Measurements from ENCODE around the gene RTN4.

Gene RTN4

GRCh38 chr2:55035716-55036115 lies 14.5 kb downstream of the RTN4 start:
- H3K4me1 Mint-ChIP-seq (ENCODE audit: low read depth): peaks cover 48% of the 10 kb centered on the region
- peaks cover 26% of the 10 kb centered on the region for H3K9me3 Mint-ChIP-seq
- no peak for DNase-seq (ENCODE audit: low spot score)
- H3K4me3 Mint-ChIP-seq: peak overlapping the region; percentile 10
- no peaks in the 10 kb centered on the region for H3K27me3 Mint-ChIP-seq (ENCODE audit: low read depth)
- peaks cover 38% of the 10 kb centered on the region for H3K36me3 Mint-ChIP-seq (ENCODE audit: low read depth)
- no peak overlapping the region for H3K27ac Mint-ChIP-seq

DNA sequence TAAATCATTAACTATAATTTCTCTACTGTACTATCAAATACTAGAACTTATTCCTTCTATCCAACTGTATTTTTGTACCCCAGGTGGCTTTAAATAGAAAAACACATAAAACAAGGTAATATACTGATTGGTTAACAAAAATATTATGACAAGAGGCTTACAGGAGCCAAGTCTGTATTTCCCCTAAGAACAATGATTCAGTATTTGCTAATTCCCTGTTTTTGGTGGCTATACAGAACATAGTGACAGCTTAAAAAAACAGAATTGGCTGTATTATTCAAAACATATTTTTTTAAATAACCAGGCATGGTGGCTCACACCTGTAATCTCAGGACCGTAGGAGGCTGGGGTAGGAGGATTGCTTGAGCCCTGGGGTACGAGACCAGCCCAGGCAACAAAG lies 16.3 kb downstream of the RTN4 start:
- Mint-ChIP-seq H3K36me3 (ENCODE audit: low read depth) (peaks cover 40% of the 10 kb centered on the region), H3K9me3 (peaks cover 27% of the 10 kb centered on the region), H3K4me3 (no peak overlapping the region), H3K27me3 (ENCODE audit: low read depth) (no peaks in the 10 kb centered on the region), H3K27ac (no peak overlapping the region), H3K4me1 (ENCODE audit: low read depth) (peaks cover 46% of the 10 kb centered on the region)
- DNase-seq (ENCODE audit: low spot score): no peak

GRCh38 chr2:55033076-55033742 lies 17.0 kb downstream of the RTN4 start:
- Mint-ChIP-seq H3K27ac (no peak overlapping the region), H3K36me3 (ENCODE audit: low read depth) (peaks cover 35% of the 10 kb centered on the region), H3K9me3 (peaks cover 22% of the 10 kb centered on the region), H3K4me3 (no peak overlapping the region), H3K27me3 (ENCODE audit: low read depth) (no peaks in the 10 kb centered on the region), H3K4me1 (ENCODE audit: low read depth) (peaks cover 44% of the 10 kb centered on the region)
- no peak for DNase-seq (ENCODE audit: low spot score)

- DNase-seq (ENCODE audit: low spot score): no peak
- Mint-ChIP-seq H3K27me3 (ENCODE audit: low read depth) (no peaks in the 10 kb centered on the region), H3K27ac (no peak overlapping the region), H3K4me3 (no peak overlapping the region), H3K4me1 (ENCODE audit: low read depth) (peaks cover 31% of the 10 kb centered on the region), H3K9me3 (peaks cover 11% of the 10 kb centered on the region), H3K36me3 (ENCODE audit: low read depth) (peaks cover 19% of the 10 kb centered on the region)
Observed at GRCh38 chr2:55031505-55031904, 18.7 kb downstream of the RTN4 start.

DNA sequence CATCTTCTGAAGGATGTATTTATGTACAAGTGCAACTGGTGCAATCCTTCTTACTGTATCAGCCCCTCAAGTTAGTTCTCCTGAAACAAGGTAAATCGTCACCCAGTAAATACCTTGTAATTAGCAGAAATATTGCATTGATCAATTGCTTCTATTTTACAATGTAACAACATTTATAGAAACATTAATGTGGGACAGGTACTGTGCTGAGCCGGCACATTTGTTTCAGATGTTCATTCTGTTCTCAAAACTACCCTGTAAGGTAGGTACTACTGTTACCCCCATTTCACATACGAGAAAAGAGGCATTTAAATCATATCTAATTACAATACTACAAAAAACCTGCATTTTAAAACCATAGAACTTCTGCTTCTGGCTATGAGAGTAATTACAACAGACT lies 19.5 kb downstream of the RTN4 start:
- DNase-seq (ENCODE audit: low spot score): no peak
- Mint-ChIP-seq H3K9me3 (peaks cover 7% of the 10 kb centered on the region), H3K4me3 (no peak overlapping the region), H3K4me1 (ENCODE audit: low read depth) (peaks cover 30% of the 10 kb centered on the region), H3K36me3 (ENCODE audit: low read depth) (peaks cover 17% of the 10 kb centered on the region), H3K27me3 (ENCODE audit: low read depth) (no peaks in the 10 kb centered on the region), H3K27ac (no peak overlapping the region)

- Mint-ChIP-seq H3K4me1 (ENCODE audit: low read depth) (peaks cover 26% of the 10 kb centered on the region), H3K9me3 (peaks cover 4% of the 10 kb centered on the region), H3K36me3 (ENCODE audit: low read depth) (peaks cover 13% of the 10 kb centered on the region), H3K4me3 (no peak overlapping the region), H3K27me3 (ENCODE audit: low read depth) (no peaks in the 10 kb centered on the region), H3K27ac (no peak overlapping the region)
- DNase-seq (ENCODE audit: low spot score): no peak
Observed at GRCh38 chr2:55029098-55029497, 21.2 kb downstream of the RTN4 start.

DNA sequence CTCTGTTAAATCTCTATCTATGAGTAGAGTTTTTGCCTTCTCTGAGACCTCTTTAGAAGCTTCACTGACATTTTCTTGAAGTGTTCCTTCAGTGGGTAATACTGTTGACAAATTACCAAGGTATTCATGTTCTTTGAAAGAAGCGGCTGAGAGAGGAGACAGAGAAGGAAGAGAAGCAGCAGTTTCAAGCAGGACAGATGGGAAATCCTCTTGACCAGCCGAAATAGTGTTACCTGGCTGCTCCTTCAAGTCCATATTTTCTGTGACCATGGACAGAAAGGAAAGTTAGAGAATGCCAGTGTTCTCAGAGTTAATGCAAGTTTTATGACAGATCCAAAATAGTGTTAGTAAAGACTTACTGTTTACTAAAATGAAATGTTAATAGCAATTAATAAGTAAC lies 23.0 kb downstream of the RTN4 start:
- no peak for DNase-seq (ENCODE audit: low spot score)
- H3K4me3 Mint-ChIP-seq: no peak overlapping the region
- no peak overlapping the region for H3K27ac Mint-ChIP-seq
- H3K36me3 Mint-ChIP-seq (ENCODE audit: low read depth): peaks cover 9% of the 10 kb centered on the region
- H3K9me3 Mint-ChIP-seq: peaks cover 4% of the 10 kb centered on the region
- peaks cover 14% of the 10 kb centered on the region for H3K4me1 Mint-ChIP-seq (ENCODE audit: low read depth)
- H3K27me3 Mint-ChIP-seq (ENCODE audit: low read depth): no peaks in the 10 kb centered on the region

DNA sequence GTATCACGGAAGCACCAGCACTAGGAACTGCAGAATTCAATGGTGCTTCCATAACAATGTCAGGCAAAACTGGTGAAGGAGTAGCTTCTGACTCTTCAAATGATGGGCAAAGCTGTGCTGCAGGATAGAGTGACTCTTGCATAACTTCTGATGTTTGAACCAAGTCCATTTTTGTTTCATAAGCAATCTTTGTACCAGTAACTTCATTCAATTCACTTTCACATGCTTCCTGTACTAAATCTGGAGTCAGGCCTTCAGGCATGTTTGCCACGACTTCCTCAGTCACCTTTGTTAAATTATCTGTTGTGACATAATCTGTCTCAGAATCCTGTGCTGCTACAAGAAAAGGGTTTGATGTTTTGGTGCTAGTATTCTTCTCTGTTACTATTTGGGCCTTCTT lies 24.0 kb downstream of the RTN4 start:
- DNase-seq (ENCODE audit: low spot score): no peak
- Mint-ChIP-seq H3K9me3 (peaks cover 4% of the 10 kb centered on the region), H3K27me3 (ENCODE audit: low read depth) (no peaks in the 10 kb centered on the region), H3K4me3 (no peak overlapping the region), H3K36me3 (ENCODE audit: low read depth) (peaks cover 9% of the 10 kb centered on the region), H3K27ac (no peak overlapping the region), H3K4me1 (ENCODE audit: low read depth) (peaks cover 12% of the 10 kb centered on the region)

DNA sequence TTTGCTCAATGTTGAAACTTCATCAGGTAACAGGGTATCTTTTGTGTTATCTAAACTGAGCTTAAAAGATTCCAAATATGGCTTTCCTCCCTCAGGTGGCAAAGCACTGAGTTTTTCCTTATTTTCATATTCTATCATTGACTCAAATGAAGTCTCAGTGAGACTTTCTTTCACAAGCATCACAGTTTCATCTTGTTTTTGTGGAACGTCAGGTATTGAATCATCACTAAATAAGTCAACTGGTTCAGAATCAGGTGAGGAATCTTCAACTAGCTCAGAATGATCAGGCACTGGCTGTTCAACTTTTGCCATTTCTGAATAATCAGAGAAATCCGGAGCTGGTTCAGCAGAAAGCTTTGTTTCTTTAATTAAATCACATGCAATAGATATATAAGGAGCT lies 24.6 kb downstream of the RTN4 start:
- peaks cover 9% of the 10 kb centered on the region for H3K36me3 Mint-ChIP-seq (ENCODE audit: low read depth)
- no peak overlapping the region for H3K4me3 Mint-ChIP-seq
- no peaks in the 10 kb centered on the region for H3K27me3 Mint-ChIP-seq (ENCODE audit: low read depth)
- no peak for DNase-seq (ENCODE audit: low spot score)
- no peak overlapping the region for H3K27ac Mint-ChIP-seq
- H3K4me1 Mint-ChIP-seq (ENCODE audit: low read depth): peaks cover 10% of the 10 kb centered on the region
- H3K9me3 Mint-ChIP-seq: peaks cover 4% of the 10 kb centered on the region

- no peaks in the 10 kb centered on the region for H3K27me3 Mint-ChIP-seq (ENCODE audit: low read depth)
- peaks cover 11% of the 10 kb centered on the region for H3K36me3 Mint-ChIP-seq (ENCODE audit: low read depth)
- H3K9me3 Mint-ChIP-seq: peaks cover 4% of the 10 kb centered on the region
- H3K27ac Mint-ChIP-seq: no peak overlapping the region
- no peak overlapping the region for H3K4me3 Mint-ChIP-seq
- H3K4me1 Mint-ChIP-seq (ENCODE audit: low read depth): peaks cover 10% of the 10 kb centered on the region
- DNase-seq (ENCODE audit: low spot score): no peak
Observed at GRCh38 chr2:55025082-55025481, 25.2 kb downstream of the RTN4 start.

DNA sequence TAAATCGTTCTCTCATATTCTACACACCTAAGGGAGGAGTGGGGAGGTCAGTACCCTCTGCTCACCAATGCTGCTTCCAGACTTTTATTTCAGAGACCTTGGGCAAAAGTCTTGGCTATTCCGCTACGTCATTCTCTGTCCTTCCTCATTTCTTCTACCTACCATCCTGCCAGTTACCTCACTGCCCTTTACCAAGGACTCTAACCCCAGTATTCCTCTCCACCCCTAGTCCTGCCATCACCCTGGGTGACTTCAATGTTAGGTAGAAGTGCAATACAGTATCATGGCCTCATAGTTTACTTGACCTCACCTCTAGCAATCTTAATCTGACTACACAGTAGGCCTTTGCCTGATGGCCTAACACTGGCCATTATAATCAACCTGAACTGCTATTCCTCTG lies 27.8 kb downstream of the RTN4 start:
- Mint-ChIP-seq H3K27ac (no peak overlapping the region), H3K4me3 (no peak overlapping the region), H3K4me1 (ENCODE audit: low read depth) (peaks cover 14% of the 10 kb centered on the region), H3K36me3 (ENCODE audit: low read depth) (peaks cover 8% of the 10 kb centered on the region), H3K27me3 (ENCODE audit: low read depth) (no peaks in the 10 kb centered on the region), H3K9me3 (no peaks in the 10 kb centered on the region)
- no peak for DNase-seq (ENCODE audit: low spot score)

- Mint-ChIP-seq H3K27ac (no peak overlapping the region), H3K36me3 (ENCODE audit: low read depth) (peaks cover 9% of the 10 kb centered on the region), H3K4me1 (ENCODE audit: low read depth) (peaks cover 13% of the 10 kb centered on the region), H3K4me3 (no peak overlapping the region), H3K9me3 (no peaks in the 10 kb centered on the region), H3K27me3 (ENCODE audit: low read depth) (no peaks in the 10 kb centered on the region)
- no peak for DNase-seq (ENCODE audit: low spot score)
Observed at GRCh38 chr2:55019526-55020258, 30.6 kb downstream of the RTN4 start.

DNA sequence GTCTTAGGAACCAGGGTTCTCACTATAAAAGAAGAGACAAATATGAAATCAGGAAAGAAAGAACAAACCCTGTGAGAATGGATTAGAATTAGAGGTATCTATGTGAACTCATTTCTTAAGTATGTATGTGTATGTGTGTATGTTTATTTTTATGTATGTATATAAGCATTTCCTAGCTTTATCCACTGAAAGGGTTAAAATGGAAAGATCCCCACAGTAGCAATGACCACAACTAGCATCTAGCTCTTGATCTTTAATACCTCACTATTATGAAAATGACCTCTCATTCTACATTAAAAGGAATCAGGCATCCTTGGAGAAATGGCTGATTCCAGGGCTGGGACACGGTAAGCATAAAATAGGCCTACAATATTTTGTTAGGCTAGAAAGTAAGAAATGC lies 31.6 kb downstream of the RTN4 start:
- Mint-ChIP-seq H3K4me3 (no peak overlapping the region), H3K27ac (no peak overlapping the region), H3K27me3 (ENCODE audit: low read depth) (no peaks in the 10 kb centered on the region), H3K36me3 (ENCODE audit: low read depth) (peaks cover 9% of the 10 kb centered on the region), H3K4me1 (ENCODE audit: low read depth) (peaks cover 13% of the 10 kb centered on the region), H3K9me3 (no peaks in the 10 kb centered on the region)
- no peak for DNase-seq (ENCODE audit: low spot score)

DNA sequence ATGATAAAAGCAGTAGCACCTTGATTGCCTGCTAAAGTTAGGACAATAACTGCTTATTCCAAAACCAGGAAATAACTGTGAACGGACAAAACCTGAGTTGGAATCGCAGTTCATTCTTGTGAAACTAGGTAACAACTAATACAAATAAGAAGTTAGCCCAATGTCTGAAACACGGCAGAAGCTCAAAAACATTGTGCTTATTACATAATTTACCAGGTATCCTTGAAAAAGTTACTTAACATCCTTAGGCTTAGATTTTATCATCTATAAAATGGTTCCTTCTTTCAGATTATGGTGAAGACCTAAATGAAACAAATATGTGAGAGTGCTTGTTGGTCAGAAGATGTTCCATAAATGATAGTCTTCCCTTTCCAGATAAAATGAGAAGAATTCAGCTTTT lies 32.4 kb downstream of the RTN4 start:
- Mint-ChIP-seq H3K9me3 (no peaks in the 10 kb centered on the region), H3K27me3 (ENCODE audit: low read depth) (no peaks in the 10 kb centered on the region), H3K4me3 (no peak overlapping the region), H3K36me3 (ENCODE audit: low read depth) (peaks cover 9% of the 10 kb centered on the region), H3K27ac (no peak overlapping the region), H3K4me1 (ENCODE audit: low read depth) (peaks cover 18% of the 10 kb centered on the region)
- no peak for DNase-seq (ENCODE audit: low spot score)

GRCh38 chr2:55017428-55017827 lies 32.8 kb downstream of the RTN4 start:
- no peak for DNase-seq (ENCODE audit: low spot score)
- no peak overlapping the region for H3K4me3 Mint-ChIP-seq
- peaks cover 9% of the 10 kb centered on the region for H3K36me3 Mint-ChIP-seq (ENCODE audit: low read depth)
- H3K9me3 Mint-ChIP-seq: no peaks in the 10 kb centered on the region
- H3K27me3 Mint-ChIP-seq (ENCODE audit: low read depth): no peaks in the 10 kb centered on the region
- H3K4me1 Mint-ChIP-seq (ENCODE audit: low read depth): peaks cover 21% of the 10 kb centered on the region
- no peak overlapping the region for H3K27ac Mint-ChIP-seq

Measured in T-helper 2 cell treated with Interferon-gamma antibody and Interleukin-4, amounts not matched to agents 5 μg/mL and 100 μg/mL, for 36 hours (primary cell).